ENCODE data around the gene PEX10.

PEX10 gene

GRCh38 chr1:2451741-2452140 lies 39.4 kb upstream of the PEX10 start:
- peaks cover 14% of the 10 kb centered on the region for H3K27me3 ChIP-seq
- no peaks in the 10 kb centered on the region for H3K4me1 ChIP-seq (ENCODE audit: control insufficient read depth in 1 of 2, insufficient read depth in 1 of 2, low read depth in 1 of 2, low read length in 1 of 2)
- H3K9me3 ChIP-seq, result no peaks in the 10 kb centered on the region
- H3K36me3 ChIP-seq, result no peaks in the 10 kb centered on the region
- H3K4me3 ChIP-seq (ENCODE audit: low read depth in 1 of 2, low read length in 1 of 2), result no peak overlapping the region
- H3K27ac ChIP-seq, result no peak overlapping the region
- TF ChIP-seq, protein P1, sequence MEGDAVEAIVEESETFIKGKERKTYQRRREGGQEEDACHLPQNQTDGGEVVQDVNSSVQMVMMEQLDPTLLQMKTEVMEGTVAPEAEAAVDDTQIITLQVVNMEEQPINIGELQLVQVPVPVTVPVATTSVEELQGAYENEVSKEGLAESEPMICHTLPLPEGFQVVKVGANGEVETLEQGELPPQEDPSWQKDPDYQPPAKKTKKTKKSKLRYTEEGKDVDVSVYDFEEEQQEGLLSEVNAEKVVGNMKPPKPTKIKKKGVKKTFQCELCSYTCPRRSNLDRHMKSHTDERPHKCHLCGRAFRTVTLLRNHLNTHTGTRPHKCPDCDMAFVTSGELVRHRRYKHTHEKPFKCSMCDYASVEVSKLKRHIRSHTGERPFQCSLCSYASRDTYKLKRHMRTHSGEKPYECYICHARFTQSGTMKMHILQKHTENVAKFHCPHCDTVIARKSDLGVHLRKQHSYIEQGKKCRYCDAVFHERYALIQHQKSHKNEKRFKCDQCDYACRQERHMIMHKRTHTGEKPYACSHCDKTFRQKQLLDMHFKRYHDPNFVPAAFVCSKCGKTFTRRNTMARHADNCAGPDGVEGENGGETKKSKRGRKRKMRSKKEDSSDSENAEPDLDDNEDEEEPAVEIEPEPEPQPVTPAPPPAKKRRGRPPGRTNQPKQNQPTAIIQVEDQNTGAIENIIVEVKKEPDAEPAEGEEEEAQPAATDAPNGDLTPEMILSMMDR (IDR thresholded peaks at IDR 0.05), result no peak

- Histone ChIP-seq H3K27ac (no peak overlapping the region), H3K4me1 (ENCODE audit: control insufficient read depth in 1 of 2, insufficient read depth in 1 of 2, low read depth in 1 of 2, low read length in 1 of 2) (no peaks in the 10 kb centered on the region), H3K36me3 (no peaks in the 10 kb centered on the region), H3K4me3 (ENCODE audit: low read depth in 1 of 2, low read length in 1 of 2) (no peak overlapping the region), H3K27me3 (peaks cover 33% of the 10 kb centered on the region), H3K9me3 (no peaks in the 10 kb centered on the region)
- TF ChIP-seq, protein P1 (IDR thresholded peaks at IDR 0.05), result no peak
These were observed 37.5 kb upstream of the PEX10 start for GRCh38 chr1:2449636-2450454.

DNA sequence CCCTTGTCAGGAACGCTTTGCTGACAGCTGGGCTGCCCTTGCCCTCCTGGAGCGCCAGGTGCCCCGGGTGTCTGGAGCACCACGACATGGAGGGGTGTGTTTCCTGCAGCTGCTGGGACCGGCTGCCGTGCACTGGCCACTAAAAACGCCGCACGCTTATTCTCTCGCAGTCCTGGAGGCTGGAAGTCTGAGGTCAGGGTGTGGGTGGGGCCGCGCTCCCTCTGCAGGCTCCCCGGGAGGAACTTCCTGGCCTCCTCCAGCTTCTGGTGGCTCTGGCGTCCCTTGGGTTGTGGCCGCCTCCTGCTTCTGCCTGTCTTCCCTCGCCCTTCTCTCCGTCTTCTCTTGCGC lies 35.7 kb upstream of the PEX10 start:
- no peaks in the 10 kb centered on the region for H3K36me3 ChIP-seq
- H3K9me3 ChIP-seq, result no peaks in the 10 kb centered on the region
- H3K27me3 ChIP-seq, result peaks cover 50% of the 10 kb centered on the region
- TF ChIP-seq, protein P1 (IDR thresholded peaks at IDR 0.05), result no peak
- no peak overlapping the region for H3K4me3 ChIP-seq (ENCODE audit: low read depth in 1 of 2, low read length in 1 of 2)
- no peaks in the 10 kb centered on the region for H3K4me1 ChIP-seq (ENCODE audit: control insufficient read depth in 1 of 2, insufficient read depth in 1 of 2, low read depth in 1 of 2, low read length in 1 of 2)
- H3K27ac ChIP-seq, result no peak overlapping the region

DNA sequence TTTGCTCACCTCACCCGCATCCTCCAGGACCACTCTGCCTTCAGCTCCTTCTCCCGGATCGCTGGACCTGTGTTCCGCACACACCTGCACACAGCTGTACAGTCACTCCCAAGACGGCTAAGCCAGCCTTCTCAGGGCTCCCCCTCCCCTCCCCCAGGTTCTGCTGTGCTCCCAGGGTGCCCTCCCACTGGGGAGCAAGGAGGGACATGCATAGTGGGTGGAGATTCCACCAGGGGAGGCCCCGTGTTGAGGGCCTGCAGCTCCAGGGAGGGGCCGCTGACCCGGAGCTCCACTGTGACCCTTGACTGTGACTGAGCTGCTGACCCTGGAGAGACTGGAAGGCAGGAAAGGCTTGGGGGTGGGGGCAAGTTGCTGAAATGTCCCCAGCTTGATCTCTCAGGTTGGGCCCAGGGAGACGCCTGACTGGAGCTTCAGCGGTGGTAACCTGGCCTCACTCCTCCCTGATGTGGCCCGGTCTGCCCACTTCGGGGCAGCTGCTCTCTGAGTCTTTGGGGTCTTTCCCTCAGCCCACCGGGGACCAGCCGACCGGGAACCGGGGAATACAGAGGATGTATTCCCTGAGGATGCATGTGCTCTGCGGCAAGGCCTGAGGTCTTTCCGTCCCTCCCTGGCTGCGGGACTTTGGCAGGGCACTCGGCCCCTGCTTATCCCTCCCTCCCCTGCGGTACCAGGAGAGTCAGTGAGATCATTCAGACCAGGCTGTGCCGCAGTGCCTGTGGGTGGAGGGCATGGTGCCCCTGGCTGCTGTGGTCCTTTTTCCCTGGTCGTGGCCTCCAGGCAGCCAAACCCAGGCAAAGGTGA lies 35.1 kb upstream of the PEX10 start:
- no peaks in the 10 kb centered on the region for H3K9me3 ChIP-seq
- H3K27me3 ChIP-seq, result peaks cover 56% of the 10 kb centered on the region
- no peak overlapping the region for H3K27ac ChIP-seq
- no peak overlapping the region for H3K4me3 ChIP-seq (ENCODE audit: low read depth in 1 of 2, low read length in 1 of 2)
- H3K4me1 ChIP-seq (ENCODE audit: control insufficient read depth in 1 of 2, insufficient read depth in 1 of 2, low read depth in 1 of 2, low read length in 1 of 2), result no peaks in the 10 kb centered on the region
- H3K36me3 ChIP-seq, result no peaks in the 10 kb centered on the region
- TF ChIP-seq, protein P1 (IDR thresholded peaks at IDR 0.05), result no peak

- Histone ChIP-seq H3K36me3 (no peaks in the 10 kb centered on the region), H3K27me3 (peaks cover 57% of the 10 kb centered on the region), H3K4me3 (ENCODE audit: low read depth in 1 of 2, low read length in 1 of 2) (no peak overlapping the region), H3K4me1 (ENCODE audit: control insufficient read depth in 1 of 2, insufficient read depth in 1 of 2, low read depth in 1 of 2, low read length in 1 of 2) (no peaks in the 10 kb centered on the region), H3K9me3 (no peaks in the 10 kb centered on the region), H3K27ac (no peak overlapping the region)
- TF ChIP-seq, protein P1 (IDR thresholded peaks at IDR 0.05), result no peak
These were observed 34.5 kb upstream of the PEX10 start for GRCh38 chr1:2446861-2447260.

Measured in neutrophil (primary cell).